Karpas-422 (cell line): Measurements from ENCODE around the gene RCOR1. TPM values are rescaled to one million over a fixed set of nuclear protein-coding genes. Genes with fewer than 3 reads are reported as not detected.
A peak's percentile ranks its signal among the peaks of the same experiment; 100 is the strongest.

Experiments
- DNase-seq: peaks from one replicate; pipeline ENCODE4 v3.0.0-alpha.2; 2015
- H2AFZ ChIP-seq: fragments of 200-600 bp; sonication (generic); 2 replicates; pipeline ENCODE4 v1.6.1; 2014; ENCODE audit warnings: antibody characterized with exemption, low read length, mixed read lengths
- H3K27ac ChIP-seq: fragments of 200-600 bp; sonication (generic); 2 replicates; pipeline ENCODE4 v1.5.1; 2014; ENCODE audit warnings: mild to moderate bottlenecking, low read length, moderate library complexity
- H3K27me3 ChIP-seq: fragments of 200-600 bp; sonication (generic); 2 replicates; pipeline ENCODE4 v1.6.1; 2014; ENCODE audit warnings: low read length, mixed read lengths
- H3K36me3 ChIP-seq: fragments of 200-600 bp; sonication (generic); 2 replicates; pipeline ENCODE4 v1.6.1; 2014; ENCODE audit warnings: low read length, mixed read lengths; ENCODE audit not compliant: insufficient read depth
- H3K4me1 ChIP-seq: fragments of 200-600 bp; sonication (generic); 2 replicates; pipeline ENCODE4 v1.6.1; 2014; ENCODE audit warnings: mild to moderate bottlenecking, low read length, mixed read lengths
- H3K4me2 ChIP-seq: fragments of 200-600 bp; sonication (generic); 2 replicates; pipeline ENCODE4 v1.6.1; 2014; ENCODE audit warnings: low read length, low read depth, mild to moderate bottlenecking; ENCODE audit not compliant: poor library complexity, severe bottlenecking
- H3K4me3 ChIP-seq: fragments of 200-600 bp; sonication (generic); 2 replicates; pipeline ENCODE4 v1.5.1; 2014; ENCODE audit warnings: mild to moderate bottlenecking, antibody characterized with exemption, low read length, mixed read lengths
- H3K79me2 ChIP-seq: fragments of 200-600 bp; sonication (generic); 2 replicates; pipeline ENCODE4 v1.6.1; 2014; ENCODE audit warnings: mild to moderate bottlenecking, low read length, mixed read lengths
- H3K9ac ChIP-seq: fragments of 200-600 bp; sonication (generic); 2 replicates; pipeline ENCODE4 v1.6.0; 2014; ENCODE audit warnings: low read length
- H3K9me2 ChIP-seq: fragments of 200-600 bp; sonication (generic), shearing (Covaris generic); replicated peaks from 2 replicates; pipeline ENCODE4 v1.6.0; 2014; ENCODE audit warnings: mild to moderate bottlenecking, low read length, moderate library complexity; ENCODE audit not compliant: insufficient read depth
- H3K9me3 ChIP-seq: fragments of 300-700, 200-600 bp; sonication (generic); 2 replicates; pipeline ENCODE4 v1.6.1; 2014; ENCODE audit warnings: low read length, mixed read lengths
- H4K20me1 ChIP-seq: fragments of 200-600 bp; sonication (generic); 2 replicates; pipeline ENCODE4 v1.6.1; 2014; ENCODE audit warnings: mild to moderate bottlenecking, antibody characterized with exemption, low read length, low read depth; ENCODE audit not compliant: insufficient read depth
- total RNA-seq: library from RNA; depleted of rRNA; stranded (reverse); fragments of >200 nt; shearing (Covaris generic); gene quantifications from 2 replicates; pipeline ENCODE4 v1.2.3, GENCODE V29; 2014; ENCODE audit warnings: low replicate concordance

Gene RCOR1
- total RNA-seq, 1 experiment from 2014 or later = 46.9 TPM

GRCh38 chr14:102551995-102552705 lies 40.3 kb upstream of the RCOR1 start:
- no peak for DNase-seq
- 0 out of 2 replicates have a peak overlapping the region, but pooled peaks have one; percentile 13 for H3K9ac ChIP-seq

DNA sequence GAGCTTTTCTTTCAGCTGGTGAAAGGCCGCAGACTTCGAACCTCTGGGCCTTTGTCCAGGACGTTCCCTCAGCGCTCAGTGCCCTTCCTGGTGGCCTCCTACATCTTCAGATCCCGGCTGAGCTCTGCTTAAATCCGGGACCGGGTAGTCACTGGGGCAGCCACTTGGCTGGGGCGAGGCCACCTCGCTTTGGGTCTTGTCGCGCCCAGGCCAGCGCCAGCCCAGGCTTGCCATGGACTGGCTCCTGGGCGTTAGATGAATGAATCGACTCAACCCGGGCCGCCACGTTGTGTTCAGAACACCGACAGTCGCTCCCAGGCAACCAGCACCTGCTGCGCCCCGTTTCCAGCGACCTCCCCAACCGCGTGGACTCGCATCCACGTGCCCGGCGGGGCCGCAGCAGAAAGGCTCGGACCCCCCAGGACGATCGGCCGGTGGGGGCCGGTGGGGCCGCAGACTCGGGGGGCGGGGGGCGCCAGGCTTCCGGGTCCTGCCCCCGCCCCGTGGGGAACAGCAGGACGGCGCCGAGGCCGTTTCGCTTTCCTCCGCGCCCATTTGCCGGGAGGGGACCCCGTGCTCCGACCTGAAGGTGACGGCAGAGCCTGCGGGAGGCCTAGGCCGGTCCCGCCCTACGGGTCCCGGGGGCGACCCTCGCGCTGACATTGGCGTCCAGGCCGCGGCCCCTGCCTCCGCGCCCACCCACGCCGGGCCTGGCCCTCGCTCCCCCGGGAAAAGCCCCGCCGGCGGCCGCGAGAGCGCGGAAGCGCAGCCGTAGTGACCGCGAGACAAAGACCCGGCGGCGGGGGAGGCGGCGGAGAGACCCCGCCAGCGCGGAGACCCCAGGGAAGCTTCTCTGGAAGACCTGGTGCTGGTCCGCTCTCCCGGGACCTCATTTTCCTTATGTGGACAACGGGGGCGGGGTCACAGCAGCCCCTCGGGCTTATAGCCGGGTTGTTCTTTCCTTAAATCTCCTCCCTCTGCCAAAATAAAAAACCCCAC lies 37.3 kb upstream of the RCOR1 start:
- H3K4me3 ChIP-seq = peak overlapping the region; percentile 82
- no peak overlapping the region for H3K27ac ChIP-seq
- no peaks in the 10 kb centered on the region for H4K20me1 ChIP-seq
- no peaks in the 10 kb centered on the region for H3K27me3 ChIP-seq
- peak overlapping the region; percentile 94 for H3K4me2 ChIP-seq
- peak; percentile 78 for DNase-seq
- H3K9me2 ChIP-seq = no peaks in the 10 kb centered on the region
- H3K79me2 ChIP-seq = no peaks in the 10 kb centered on the region
- H2AFZ ChIP-seq = peak overlapping the region; percentile 99
- H3K9me3 ChIP-seq = no peaks in the 10 kb centered on the region
- no peaks in the 10 kb centered on the region for H3K36me3 ChIP-seq
- H3K4me1 ChIP-seq = peaks cover 20% of the 10 kb centered on the region
- H3K9ac ChIP-seq = peak overlapping the region; percentile 76

More at GRCh38 chr14:102551995-102552705, 40.3 kb upstream of the RCOR1 start:
- Histone ChIP-seq H2AFZ (peak overlapping the region; percentile 45; the same call in 1 of the 2 replicates), H3K4me1 (peaks cover 36% of the 10 kb centered on the region), H3K27me3 (no peaks in the 10 kb centered on the region), H3K4me2 (no peak overlapping the region), H3K27ac (no peak overlapping the region), H3K4me3 (no peak overlapping the region), H4K20me1 (no peaks in the 10 kb centered on the region), H3K9me2 (no peaks in the 10 kb centered on the region), H3K36me3 (no peaks in the 10 kb centered on the region), H3K9me3 (no peaks in the 10 kb centered on the region), H3K79me2 (no peaks in the 10 kb centered on the region)

GRCh38 chr14:102556098-102556677 lies 36.3 kb upstream of the RCOR1 start:
- DNase-seq = no peak
- no peak overlapping the region for H2AFZ ChIP-seq
- no peaks in the 10 kb centered on the region for H3K27me3 ChIP-seq
- H3K36me3 ChIP-seq = no peaks in the 10 kb centered on the region
- H3K27ac ChIP-seq = no peak overlapping the region
- peaks cover 30% of the 10 kb centered on the region for H3K4me1 ChIP-seq
- H3K9me3 ChIP-seq = no peaks in the 10 kb centered on the region
- H3K4me3 ChIP-seq = no peak overlapping the region
- no peaks in the 10 kb centered on the region for H3K79me2 ChIP-seq
- H3K9me2 ChIP-seq = no peaks in the 10 kb centered on the region
- H3K9ac ChIP-seq = no peak overlapping the region
- peak overlapping the region; percentile 94 for H3K4me2 ChIP-seq
- no peaks in the 10 kb centered on the region for H4K20me1 ChIP-seq

GRCh38 chr14:102557434-102558226 lies 34.8 kb upstream of the RCOR1 start:
- H3K9me2 ChIP-seq = no peaks in the 10 kb centered on the region
- H3K4me3 ChIP-seq = no peak overlapping the region
- H3K79me2 ChIP-seq = no peaks in the 10 kb centered on the region
- H3K9ac ChIP-seq = no peak overlapping the region
- no peak overlapping the region for H3K27ac ChIP-seq
- H3K4me2 ChIP-seq = no peak overlapping the region
- no peaks in the 10 kb centered on the region for H3K27me3 ChIP-seq
- no peak for DNase-seq
- H4K20me1 ChIP-seq = no peaks in the 10 kb centered on the region
- no peak overlapping the region for H2AFZ ChIP-seq
- H3K9me3 ChIP-seq = no peaks in the 10 kb centered on the region
- no peaks in the 10 kb centered on the region for H3K36me3 ChIP-seq
- peaks cover 26% of the 10 kb centered on the region for H3K4me1 ChIP-seq

DNA sequence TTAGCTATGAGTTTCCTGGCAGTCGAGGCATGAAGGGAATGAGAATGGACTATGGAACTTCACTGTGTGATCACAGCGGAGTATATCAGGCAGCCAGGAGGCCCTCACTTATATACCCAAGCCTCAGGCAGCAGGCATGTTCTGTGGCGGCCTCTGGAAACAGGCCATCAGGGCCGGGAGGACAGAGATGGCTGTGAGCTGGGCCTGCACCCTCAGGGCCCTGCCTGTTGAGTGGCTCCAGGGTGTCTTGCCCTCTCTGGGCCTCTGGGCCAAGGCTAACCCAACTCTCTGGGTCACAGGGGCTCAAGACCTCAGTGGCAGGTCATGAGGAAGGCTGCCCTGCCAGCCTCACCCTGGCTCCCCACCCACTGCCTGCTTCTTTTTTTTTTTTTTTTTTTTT lies 33.9 kb upstream of the RCOR1 start:
- Histone ChIP-seq H3K9me3 (no peaks in the 10 kb centered on the region), H3K9me2 (no peaks in the 10 kb centered on the region), H3K4me3 (no peak overlapping the region), H3K36me3 (no peaks in the 10 kb centered on the region), H4K20me1 (no peaks in the 10 kb centered on the region), H2AFZ (no peak overlapping the region), H3K9ac (no peak overlapping the region), H3K79me2 (no peaks in the 10 kb centered on the region), H3K27ac (no peak overlapping the region), H3K4me1 (peaks cover 26% of the 10 kb centered on the region), H3K4me2 (no peak overlapping the region), H3K27me3 (no peaks in the 10 kb centered on the region)
- no peak for DNase-seq

DNA sequence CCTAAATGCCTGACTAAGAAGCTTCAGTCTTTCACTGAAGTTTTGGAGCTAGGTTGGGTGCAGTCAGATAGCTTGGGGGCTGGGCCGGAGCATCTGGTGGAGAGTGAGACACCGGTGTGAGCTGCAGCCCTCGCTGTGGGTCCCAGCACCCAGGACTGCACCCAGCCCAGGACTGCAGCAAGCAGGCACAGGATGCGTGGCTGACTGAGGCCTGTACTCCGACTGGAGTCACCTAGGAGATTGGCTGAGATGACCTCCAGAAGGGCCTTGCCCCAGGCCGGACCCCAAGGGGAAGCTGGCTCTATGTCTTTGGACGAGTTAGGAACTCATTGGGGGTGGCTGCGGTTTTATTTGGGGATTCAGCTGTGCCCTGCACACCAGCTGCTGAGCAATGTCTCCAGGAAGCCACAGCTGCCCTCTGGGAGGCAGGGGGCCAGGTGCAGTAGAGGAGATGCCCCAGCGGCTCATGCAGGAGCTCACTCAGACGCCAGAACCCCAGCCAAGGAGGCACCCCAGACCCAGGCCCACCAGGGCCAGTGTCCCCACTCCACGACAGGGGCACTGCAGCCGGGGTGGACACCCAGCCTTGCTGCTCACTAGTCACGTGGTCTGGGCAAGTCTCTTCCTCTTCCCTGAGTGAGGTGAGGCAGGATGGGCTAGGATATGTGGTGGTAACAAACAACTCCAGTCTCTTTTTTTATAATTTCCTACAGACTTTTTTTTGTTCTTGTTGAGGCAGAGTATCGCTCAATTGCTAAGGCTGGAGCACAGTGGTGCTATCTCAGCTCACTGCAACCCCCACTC lies 31.8 kb upstream of the RCOR1 start:
- H2AFZ ChIP-seq = no peak overlapping the region
- peak; percentile 71 for DNase-seq

DNA sequence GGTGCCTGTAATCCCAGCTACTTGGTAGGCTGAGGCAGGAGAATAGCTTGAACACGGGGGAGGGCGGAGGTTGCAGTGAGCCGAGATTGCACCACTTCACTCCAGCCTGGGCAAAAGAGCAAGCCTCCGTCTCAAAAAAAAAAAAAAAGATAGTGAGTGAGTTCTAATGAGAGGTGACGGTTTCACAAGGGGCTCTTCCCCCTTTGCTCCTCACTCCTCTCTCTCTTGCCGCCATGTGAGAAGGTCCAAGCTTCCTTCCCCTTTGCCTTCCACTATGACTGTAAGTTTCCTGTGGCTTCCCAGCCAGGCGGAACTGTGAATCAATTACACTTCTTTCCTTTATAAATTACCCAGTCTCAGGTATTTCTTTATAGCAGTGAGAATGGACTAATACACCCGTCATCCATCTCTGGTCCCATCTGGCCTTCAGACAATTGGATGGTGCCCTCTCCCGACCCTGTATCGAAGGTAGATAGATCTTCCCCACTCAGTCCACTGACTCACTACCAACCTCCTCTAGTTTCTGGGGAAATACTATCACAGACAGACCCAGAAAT lies 27.0 kb upstream of the RCOR1 start:
- H3K4me3 ChIP-seq = no peak overlapping the region
- peak; percentile 57 for DNase-seq
- no peaks in the 10 kb centered on the region for H3K79me2 ChIP-seq

More for the DNA sequence above, 31.8 kb upstream of the RCOR1 start:
- H3K79me2 ChIP-seq = no peaks in the 10 kb centered on the region
- no peaks in the 10 kb centered on the region for H3K36me3 ChIP-seq
- no peaks in the 10 kb centered on the region for H3K9me2 ChIP-seq
- no peaks in the 10 kb centered on the region for H3K9me3 ChIP-seq
- H3K27ac ChIP-seq = no peak overlapping the region
- H3K4me2 ChIP-seq = peak overlapping the region; percentile 41
- no peak overlapping the region; the same call in 1 of the 2 replicates for H3K4me3 ChIP-seq
- peak overlapping the region; percentile 10; the same call in 1 of the 2 replicates for H3K9ac ChIP-seq
- H3K4me1 ChIP-seq = peaks cover 23% of the 10 kb centered on the region
- H3K27me3 ChIP-seq = no peaks in the 10 kb centered on the region
- H4K20me1 ChIP-seq = no peaks in the 10 kb centered on the region

More for the DNA sequence above, 27.0 kb upstream of the RCOR1 start:
- H3K4me2 ChIP-seq = peak overlapping the region; percentile 13
- H3K9me2 ChIP-seq = no peaks in the 10 kb centered on the region
- peaks cover 27% of the 10 kb centered on the region for H3K4me1 ChIP-seq
- no peaks in the 10 kb centered on the region for H3K36me3 ChIP-seq
- no peaks in the 10 kb centered on the region for H3K27me3 ChIP-seq
- no peaks in the 10 kb centered on the region for H3K9me3 ChIP-seq
- H4K20me1 ChIP-seq = no peaks in the 10 kb centered on the region
- H3K27ac ChIP-seq = no peak overlapping the region
- H3K9ac ChIP-seq = no peak overlapping the region; the same call in 1 of the 2 replicates
- H2AFZ ChIP-seq = no peak overlapping the region; the same call in 1 of the 2 replicates
